ENCODE measurements around the gene KLHL41.
A peak's percentile ranks its signal among the peaks of the same experiment; 100 is the strongest.
"Not testable (repeated sequence)": the region's sequence is repeated elsewhere in the genome, so short reads cannot be mapped to it uniquely, and the experiment has no call there.

Gene KLHL41

DNA sequence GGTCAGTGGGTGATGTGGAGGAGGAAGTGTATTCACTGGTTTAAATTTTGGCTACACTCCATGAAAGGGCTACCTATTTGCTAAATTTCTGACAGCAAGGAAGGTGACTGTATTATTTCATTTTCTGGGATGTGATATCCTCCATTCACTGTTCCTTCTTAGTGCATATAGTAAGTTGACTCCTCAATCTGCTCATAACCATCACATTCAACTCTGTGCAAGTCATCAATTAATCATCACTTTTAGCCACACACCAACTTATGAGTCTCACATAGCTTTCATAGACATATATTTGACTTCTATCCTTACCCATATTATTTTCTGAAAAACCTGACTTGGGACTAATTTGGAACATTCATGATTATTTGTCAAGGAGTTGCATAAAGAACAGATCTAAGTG, 16.9 kb downstream of the KLHL41 start:
- in situ Hi-C loops (cut with MboI; ENCODE audit: low sequenced_read_pairs, unreplicated experiment): no loop called here
- TF ChIP-seq CTCF (IDR thresholded peaks at IDR 0.05; ENCODE audit: borderline replicate concordance, control extremely low read depth, extremely low read depth, insufficient read depth, missing control alignments): no peak
- DNase-seq (ENCODE audit: low spot score): no peak

DNA sequence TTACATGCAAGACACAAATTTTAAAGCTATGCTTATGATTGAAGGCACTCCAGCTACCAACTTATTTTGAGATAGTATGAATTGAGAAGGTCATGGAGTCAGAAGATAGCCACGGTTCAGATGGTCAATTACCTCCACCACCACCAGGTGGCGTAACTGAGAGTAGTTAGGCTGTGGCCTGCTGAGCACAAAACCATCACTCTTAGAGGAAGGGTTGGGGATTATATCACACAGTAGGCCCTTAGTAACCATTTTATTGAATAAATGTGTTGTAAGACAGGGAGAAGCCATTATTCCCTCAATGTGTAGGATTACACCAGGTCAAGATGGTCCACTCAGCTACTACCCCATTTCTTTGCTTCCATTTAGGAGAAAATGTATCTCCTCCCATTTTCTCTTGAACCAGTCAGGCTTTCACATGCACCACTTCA, 18.8 kb downstream of the KLHL41 start:
- in situ Hi-C loops (cut with MboI; ENCODE audit: low sequenced_read_pairs, unreplicated experiment): no loop called here
- DNase-seq (ENCODE audit: low spot score): peak; percentile 52
- TF ChIP-seq CTCF (IDR thresholded peaks at IDR 0.05; ENCODE audit: borderline replicate concordance, control extremely low read depth, extremely low read depth, insufficient read depth, missing control alignments): peak; percentile 86

DNA sequence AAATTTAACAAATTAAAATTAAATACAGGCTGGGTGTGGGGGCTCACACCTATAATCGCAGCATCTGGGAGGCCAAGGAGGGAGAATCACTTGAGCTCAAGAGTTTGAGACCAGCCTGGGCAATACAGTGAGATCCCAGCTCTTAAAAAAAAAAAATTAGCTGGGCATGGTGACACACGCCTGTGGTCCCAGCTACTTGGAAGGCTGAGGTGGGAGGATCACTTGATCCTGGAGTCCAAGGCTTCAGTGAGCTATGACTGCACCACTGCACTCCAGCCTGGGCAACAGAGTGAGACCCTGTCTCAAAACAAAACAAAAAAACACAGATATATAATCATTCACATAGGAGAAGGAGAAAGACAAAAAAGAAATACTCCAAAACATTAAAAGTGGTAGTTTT, 30.0 kb downstream of the KLHL41 start:
- DNase-seq (ENCODE audit: low spot score); in situ Hi-C loops (cut with MboI; ENCODE audit: low sequenced_read_pairs, unreplicated experiment): not testable (repeated sequence)

GRCh38 chr2:169540146-169540545, 30.6 kb downstream of the KLHL41 start:
- TF ChIP-seq CTCF (IDR thresholded peaks at IDR 0.05; ENCODE audit: borderline replicate concordance, control extremely low read depth, extremely low read depth, insufficient read depth, missing control alignments): no peak
- DNase-seq (ENCODE audit: low spot score): no peak
- in situ Hi-C loops (cut with MboI; ENCODE audit: low sequenced_read_pairs, unreplicated experiment): no loop called here

- TF ChIP-seq CTCF (IDR thresholded peaks at IDR 0.05; ENCODE audit: borderline replicate concordance, control extremely low read depth, extremely low read depth, insufficient read depth, missing control alignments): no peak
- in situ Hi-C loops (cut with MboI; ENCODE audit: low sequenced_read_pairs, unreplicated experiment): no loop called here
- DNase-seq (ENCODE audit: low spot score): no peak
Observed at GRCh38 chr2:169542433-169542832, 32.9 kb downstream of the KLHL41 start.

GRCh38 chr2:169546756-169547155, 37.3 kb downstream of the KLHL41 start:
- in situ Hi-C loops (cut with MboI; ENCODE audit: low sequenced_read_pairs, unreplicated experiment): no loop called here
- TF ChIP-seq CTCF (IDR thresholded peaks at IDR 0.05; ENCODE audit: borderline replicate concordance, control extremely low read depth, extremely low read depth, insufficient read depth, missing control alignments): no peak

GRCh38 chr2:169561364-169561763, 51.9 kb downstream of the KLHL41 start:
- DNase-seq (ENCODE audit: low spot score): no peak
- no peak for TF ChIP-seq CTCF (IDR thresholded peaks at IDR 0.05; ENCODE audit: borderline replicate concordance, control extremely low read depth, extremely low read depth, insufficient read depth, missing control alignments)
- in situ Hi-C loops (cut with MboI; ENCODE audit: low sequenced_read_pairs, unreplicated experiment): no loop called here

More at GRCh38 chr2:169546756-169547155, 37.3 kb downstream of the KLHL41 start:
- no peak for DNase-seq (ENCODE audit: low spot score)

DNA sequence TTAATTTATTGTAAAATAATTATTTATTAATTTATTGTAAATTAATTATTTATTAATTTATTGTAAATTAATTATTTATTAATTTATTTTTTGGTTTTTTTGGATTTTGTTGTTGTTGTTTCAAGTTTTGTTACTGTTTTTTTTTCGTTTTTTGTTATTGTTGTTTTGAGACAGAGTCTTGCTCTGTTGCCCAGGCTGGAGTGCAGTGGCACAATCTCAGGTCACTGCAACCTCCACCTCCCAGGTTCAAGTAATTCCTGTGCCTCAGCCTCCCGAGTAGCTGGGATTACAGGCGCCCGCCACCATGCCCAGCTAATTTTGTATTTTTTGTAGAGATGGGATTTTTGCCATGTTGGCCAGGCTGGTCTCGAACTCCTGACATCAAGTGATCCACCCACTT, 52.6 kb downstream of the KLHL41 start:
- in situ Hi-C loops (cut with MboI; ENCODE audit: low sequenced_read_pairs, unreplicated experiment); DNase-seq (ENCODE audit: low spot score): not testable (repeated sequence)
